GM12872 (cell line): ENCODE measurements around the gene CDH2.

Experiments
- TF ChIP-seq, protein P1 (sequence below): IDR thresholded peaks from 3 replicates; pipeline ENCODE4 v1.5.1; 2011; ENCODE audit warnings: low read depth, mild to moderate bottlenecking, low read length, moderate library complexity; ENCODE audit not compliant: insufficient read depth

CDH2 gene

DNA sequence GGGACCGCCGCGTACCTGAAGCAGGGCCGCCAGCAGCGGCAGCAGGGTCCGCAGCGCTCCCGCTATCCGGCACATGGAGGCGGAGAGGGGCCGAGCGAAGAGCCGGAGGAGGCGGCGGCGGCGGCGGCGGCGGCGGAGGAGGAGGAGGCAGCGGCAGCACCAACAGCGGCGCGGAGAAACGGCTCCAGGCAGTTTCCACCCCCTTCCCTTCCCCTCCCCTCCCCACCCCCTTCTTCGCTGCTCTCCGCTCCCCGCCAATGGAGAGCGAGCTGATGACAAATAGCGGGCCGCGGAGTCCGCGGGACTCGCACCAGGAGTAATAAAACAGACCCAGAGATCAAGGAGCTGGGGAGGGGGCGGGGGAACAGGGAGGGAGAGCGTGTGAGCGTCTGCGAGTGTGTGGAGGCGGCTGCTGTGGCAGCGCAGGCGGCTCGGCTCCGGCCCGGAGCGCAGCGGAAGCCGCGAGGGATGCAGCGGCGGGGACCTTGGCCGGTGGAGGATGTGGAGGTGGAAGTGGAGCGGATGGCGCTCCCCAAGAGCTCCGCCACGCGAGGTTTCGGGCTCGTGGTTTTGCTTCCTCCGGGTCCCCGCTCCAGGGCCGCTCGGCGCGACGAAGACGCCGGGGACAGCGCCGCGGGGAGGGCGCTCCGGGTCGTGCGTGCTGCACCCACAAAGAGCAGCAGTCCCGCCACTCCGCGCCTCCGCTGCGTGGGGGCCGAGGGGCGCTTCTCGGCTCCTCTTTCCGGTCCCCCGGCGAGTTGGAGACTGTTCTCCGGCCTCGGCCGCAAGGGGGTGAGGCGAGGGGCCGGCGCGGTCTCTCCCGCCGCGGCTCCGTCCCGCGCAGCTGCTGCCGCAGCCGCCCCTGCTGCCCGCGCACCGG is at the start of gene CDH2:
Gene CDH2 (minus strand): TSS at position 183 of the 880 bp plus-strand sequence. CDS start 108 bp downstream, at position 75.
- TF ChIP-seq, protein P1, sequence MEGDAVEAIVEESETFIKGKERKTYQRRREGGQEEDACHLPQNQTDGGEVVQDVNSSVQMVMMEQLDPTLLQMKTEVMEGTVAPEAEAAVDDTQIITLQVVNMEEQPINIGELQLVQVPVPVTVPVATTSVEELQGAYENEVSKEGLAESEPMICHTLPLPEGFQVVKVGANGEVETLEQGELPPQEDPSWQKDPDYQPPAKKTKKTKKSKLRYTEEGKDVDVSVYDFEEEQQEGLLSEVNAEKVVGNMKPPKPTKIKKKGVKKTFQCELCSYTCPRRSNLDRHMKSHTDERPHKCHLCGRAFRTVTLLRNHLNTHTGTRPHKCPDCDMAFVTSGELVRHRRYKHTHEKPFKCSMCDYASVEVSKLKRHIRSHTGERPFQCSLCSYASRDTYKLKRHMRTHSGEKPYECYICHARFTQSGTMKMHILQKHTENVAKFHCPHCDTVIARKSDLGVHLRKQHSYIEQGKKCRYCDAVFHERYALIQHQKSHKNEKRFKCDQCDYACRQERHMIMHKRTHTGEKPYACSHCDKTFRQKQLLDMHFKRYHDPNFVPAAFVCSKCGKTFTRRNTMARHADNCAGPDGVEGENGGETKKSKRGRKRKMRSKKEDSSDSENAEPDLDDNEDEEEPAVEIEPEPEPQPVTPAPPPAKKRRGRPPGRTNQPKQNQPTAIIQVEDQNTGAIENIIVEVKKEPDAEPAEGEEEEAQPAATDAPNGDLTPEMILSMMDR: no peak

DNA sequence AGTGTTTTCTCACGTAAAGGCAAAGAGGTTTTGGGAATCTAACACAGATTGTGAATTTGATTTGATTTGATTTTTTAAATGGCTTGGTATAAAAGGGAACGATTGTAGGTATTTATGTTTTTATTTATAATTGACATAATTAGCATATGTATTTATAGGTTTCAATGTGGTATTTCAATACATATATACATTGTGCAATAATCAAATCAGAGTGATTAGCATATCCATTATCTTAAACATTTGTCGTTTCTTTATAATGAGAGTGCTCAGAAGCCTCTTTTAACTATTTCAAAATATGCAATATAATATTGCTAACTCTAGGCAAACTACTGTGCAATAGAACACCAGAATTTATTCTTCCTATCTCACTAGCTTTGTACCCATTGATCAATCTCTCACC is 35.1 kb upstream of the CDH2 start:
- TF ChIP-seq, protein P1: no peak

DNA sequence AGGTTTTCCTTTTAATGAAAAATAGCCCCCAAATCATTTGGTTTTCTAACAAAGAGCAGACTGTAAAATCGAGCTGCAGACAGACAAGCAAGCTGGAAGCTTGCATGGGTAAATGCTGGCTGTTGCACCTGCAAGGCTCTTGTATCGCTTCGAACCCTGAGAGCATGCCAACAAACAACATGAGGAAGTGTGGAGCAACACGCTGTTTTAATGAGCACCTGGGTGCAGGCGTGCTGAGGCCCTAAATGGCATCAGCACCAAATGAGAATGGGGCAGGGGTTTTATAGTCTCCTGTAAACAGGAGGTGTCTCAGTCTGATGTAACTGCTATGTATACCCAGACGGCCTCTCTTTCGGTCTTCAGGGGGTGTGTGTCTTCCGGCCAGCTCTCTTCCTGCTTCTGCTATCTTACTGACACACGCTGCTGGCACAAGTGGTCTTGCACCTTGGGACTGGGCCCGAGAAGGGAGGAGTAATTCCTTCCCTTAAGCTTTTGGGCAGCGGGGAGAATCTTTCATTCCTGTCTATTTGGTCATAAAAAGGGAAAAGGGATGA is 31.9 kb upstream of the CDH2 start:
- TF ChIP-seq, protein P1: no peak

DNA sequence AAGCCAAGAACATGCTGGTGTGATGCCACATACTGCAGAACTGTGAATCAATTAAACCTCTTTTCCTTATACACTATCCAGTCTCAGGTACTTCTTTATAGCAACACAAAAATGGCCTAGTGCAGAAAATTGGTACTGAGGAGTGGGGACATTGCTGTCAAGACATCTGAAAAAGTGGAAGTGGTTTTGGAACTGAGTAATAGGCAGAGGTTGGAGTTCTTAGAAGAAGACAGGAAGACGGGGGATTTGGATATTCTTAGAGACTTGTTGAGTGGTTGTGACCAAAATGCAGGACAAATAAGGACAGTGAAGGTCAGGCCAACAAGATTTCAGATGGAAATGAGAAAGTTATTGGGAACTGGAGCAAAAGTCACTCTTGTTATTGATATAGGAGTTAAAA is 31.3 kb upstream of the CDH2 start:
- TF ChIP-seq, protein P1: no peak

DNA sequence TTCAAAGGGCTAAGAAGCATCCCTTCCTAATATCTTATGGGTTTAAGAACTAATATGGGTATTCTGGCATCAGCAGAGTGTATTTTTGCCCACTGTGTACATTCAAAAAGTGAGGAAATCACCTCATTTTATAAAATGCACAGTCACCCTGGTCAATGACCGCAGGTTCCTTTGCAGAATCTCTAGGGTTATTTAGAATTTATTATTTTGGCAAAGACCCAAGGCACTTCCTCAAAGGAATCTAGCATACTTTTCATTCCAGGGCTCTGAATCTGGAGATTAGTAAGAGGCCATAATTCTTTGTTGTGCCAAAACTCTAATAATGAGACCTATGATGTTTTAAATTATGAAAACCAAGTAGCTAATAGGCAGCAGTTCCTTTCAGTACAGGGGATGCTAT is 27.2 kb upstream of the CDH2 start:
- TF ChIP-seq, protein P1: no peak

DNA sequence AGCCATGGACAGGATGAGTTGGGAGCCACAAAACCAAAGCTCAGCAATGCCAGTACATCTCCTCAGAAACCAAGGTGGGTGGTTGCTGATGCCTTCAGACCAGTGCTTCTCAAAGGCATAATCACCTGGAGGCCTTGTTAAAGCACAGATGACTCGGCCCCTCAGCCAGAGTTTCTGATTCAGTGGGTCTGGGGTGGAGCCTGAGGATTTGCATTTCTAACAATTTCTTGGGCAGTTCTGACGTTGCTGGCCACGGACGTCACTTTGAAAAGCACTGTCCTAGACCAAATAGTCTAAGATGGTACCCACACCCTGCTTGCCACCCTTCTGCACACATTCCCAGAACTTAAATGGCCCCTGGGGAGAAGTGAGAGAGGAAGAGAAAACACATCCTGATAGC is 24.1 kb upstream of the CDH2 start:
- TF ChIP-seq, protein P1: no peak

DNA sequence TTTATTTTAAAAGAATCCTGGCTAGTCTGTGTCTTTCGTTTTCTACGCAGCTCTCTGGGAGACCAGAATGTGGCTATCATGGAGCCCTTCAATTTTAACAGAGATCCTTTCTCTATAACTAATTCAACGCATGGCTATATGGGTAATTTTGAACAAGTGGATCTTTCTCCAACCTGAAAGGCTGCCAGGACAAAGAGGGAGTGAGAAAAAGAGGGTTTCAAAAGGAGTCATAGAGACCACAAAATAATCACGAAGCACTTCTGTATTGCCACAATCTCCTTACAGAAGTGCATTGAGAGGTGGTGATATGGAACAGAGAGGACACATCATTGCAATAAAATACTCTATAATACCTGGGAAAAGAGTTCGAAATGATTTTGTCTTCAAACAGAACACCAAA is 21.7 kb upstream of the CDH2 start:
- TF ChIP-seq, protein P1: no peak
